ENCODE measurements around the gene CYB561D2. TPM values are rescaled to one million over a fixed set of nuclear protein-coding genes. Genes with fewer than 3 reads are reported as not detected.

Gene CYB561D2
- total and polyA plus RNA-seq, 9 of the 15 experiments (the other 6 are each of a cell fraction or from before 2014, with no cell fraction given) = 4.2 to 16.6 (median 9.4) TPM

- TF ChIP-seq MGA (IDR thresholded peaks at IDR 0.05) = no peak
- no peak for TF ChIP-seq MLX (CRISPR knock-in tag; conservative IDR thresholded peaks at IDR 0.05)
- no peak for TF ChIP-seq KHSRP (IDR thresholded peaks at IDR 0.05)
- TF ChIP-seq MIER1 (IDR thresholded peaks at IDR 0.05; ENCODE audit: low read depth) = no peak
- TF ChIP-seq ZNF695 (CRISPR knock-in tag; IDR thresholded peaks at IDR 0.05) = no peak
Measured at GRCh38 chr3:50334339-50335075, 16.2 kb upstream of the CYB561D2 start (continued).
